Measurements from ENCODE around the gene ZNF319. TPM values are rescaled to one million over a fixed set of nuclear protein-coding genes. Genes with fewer than 3 reads are reported as not detected.
A peak's percentile ranks its signal among the peaks of the same experiment; 100 is the strongest.

The ZNF319 gene
- total and polyA plus RNA-seq, 2 experiments from 2014 or later: 1.7 to 10.0 TPM

DNA sequence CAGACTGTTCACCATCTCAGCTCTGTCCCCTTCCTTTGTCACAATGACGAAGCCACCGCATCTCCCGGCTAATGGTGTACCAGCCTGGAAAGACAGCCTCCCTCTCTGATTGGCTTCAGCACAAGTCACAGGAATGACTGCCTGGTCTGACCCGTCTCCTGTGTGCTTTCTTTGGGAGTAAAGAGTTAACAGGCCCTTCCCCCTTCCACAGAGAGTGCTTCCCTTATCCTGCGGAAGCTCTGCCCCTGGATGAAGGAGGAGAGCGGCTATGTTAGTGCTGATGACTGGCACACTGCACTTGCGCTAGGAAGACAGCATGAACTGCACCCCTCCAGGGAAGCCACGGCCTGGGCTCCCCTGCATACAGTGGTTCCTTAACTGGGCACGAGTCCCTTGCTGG is 12.0 kb upstream of the ZNF319 start:
- Histone ChIP-seq H3K27me3 (ENCODE audit: insufficient read depth) (no peaks in the 10 kb centered on the region), H3K79me2 (replicated peaks; ENCODE audit: insufficient read depth) (peaks cover 7% of the 10 kb centered on the region; the same call in 1 of the 2 replicates), H3K27ac (ENCODE audit: low read depth) (no peak overlapping the region), H3K4me3 (no peak overlapping the region), H3K36me3 (ENCODE audit: insufficient read depth) (no peaks in the 10 kb centered on the region), H2AFZ (no peak overlapping the region), H3K4me1 (ENCODE audit: insufficient read depth) (peaks cover 6% of the 10 kb centered on the region; the same call in 1 of the 2 replicates), H3F3A (replicated peaks; ENCODE audit: low read depth) (no peaks in the 10 kb centered on the region), H4K20me1 (replicated peaks; ENCODE audit: insufficient read depth) (0 out of 2 replicates have a peak, but pooled peaks cover 8% of the 10 kb centered on the region), H3K9me2 (ENCODE audit: insufficient read depth) (no peaks in the 10 kb centered on the region), H3K4me2 (no peak overlapping the region)
- TF ChIP-seq ZNF462 (CRISPR knock-in tag; IDR thresholded peaks at IDR 0.05) (no peak), CREB1 (CRISPR knock-in tag; IDR thresholded peaks at IDR 0.05; ENCODE audit: low read depth) (no peak), ZNF331 (CRISPR knock-in tag; IDR thresholded peaks at IDR 0.05; ENCODE audit: low read depth) (no peak), POLR2AphosphoS5 (IDR thresholded peaks at IDR 0.05; ENCODE audit: low read depth) (no peak), EZH2 (IDR thresholded peaks at IDR 0.05; ENCODE audit: low read depth, unreplicated experiment) (no peak), JUNB (IDR thresholded peaks at IDR 0.05; ENCODE audit: unreplicated experiment) (no peak), REST (IDR thresholded peaks at IDR 0.05; ENCODE audit: unreplicated experiment) (no peak), NANOG (IDR thresholded peaks at IDR 0.05; ENCODE audit: borderline replicate concordance) (no peak), STAT1 (IDR thresholded peaks at IDR 0.05; ENCODE audit: unreplicated experiment) (no peak), ETS1 (IDR thresholded peaks at IDR 0.05) (no peak), EZH2phosphoT487 (IDR thresholded peaks at IDR 0.05; ENCODE audit: unreplicated experiment) (no peak), ZNF114 (CRISPR knock-in tag; IDR thresholded peaks at IDR 0.05) (no peak)
- TF ChIP-seq, protein P1, sequence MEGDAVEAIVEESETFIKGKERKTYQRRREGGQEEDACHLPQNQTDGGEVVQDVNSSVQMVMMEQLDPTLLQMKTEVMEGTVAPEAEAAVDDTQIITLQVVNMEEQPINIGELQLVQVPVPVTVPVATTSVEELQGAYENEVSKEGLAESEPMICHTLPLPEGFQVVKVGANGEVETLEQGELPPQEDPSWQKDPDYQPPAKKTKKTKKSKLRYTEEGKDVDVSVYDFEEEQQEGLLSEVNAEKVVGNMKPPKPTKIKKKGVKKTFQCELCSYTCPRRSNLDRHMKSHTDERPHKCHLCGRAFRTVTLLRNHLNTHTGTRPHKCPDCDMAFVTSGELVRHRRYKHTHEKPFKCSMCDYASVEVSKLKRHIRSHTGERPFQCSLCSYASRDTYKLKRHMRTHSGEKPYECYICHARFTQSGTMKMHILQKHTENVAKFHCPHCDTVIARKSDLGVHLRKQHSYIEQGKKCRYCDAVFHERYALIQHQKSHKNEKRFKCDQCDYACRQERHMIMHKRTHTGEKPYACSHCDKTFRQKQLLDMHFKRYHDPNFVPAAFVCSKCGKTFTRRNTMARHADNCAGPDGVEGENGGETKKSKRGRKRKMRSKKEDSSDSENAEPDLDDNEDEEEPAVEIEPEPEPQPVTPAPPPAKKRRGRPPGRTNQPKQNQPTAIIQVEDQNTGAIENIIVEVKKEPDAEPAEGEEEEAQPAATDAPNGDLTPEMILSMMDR (conservative IDR thresholded peaks at IDR 0.05; ENCODE audit: low read depth in 2 of 2): no peak
- Mint-ChIP-seq H3K4me3 (no peak overlapping the region), H3K36me3 (ENCODE audit: low read depth) (peaks cover 22% of the 10 kb centered on the region), H3K27ac (no peak overlapping the region), H3K27me3 (ENCODE audit: insufficient read depth, low read depth, poor library complexity) (no peaks in the 10 kb centered on the region), H3K4me1 (peaks cover 19% of the 10 kb centered on the region), H3K9me3 (no peaks in the 10 kb centered on the region)
- ATAC-seq (peak; percentile 40; the same call in 2 of the 3 replicates), DNase-seq (ENCODE audit: low spot score) (no peak)
